HG02970 (cell line): ENCODE data around the gene GXYLT2.

Experiments
- ATAC-seq: cut with Tn5 transposase; IDR thresholded peaks from one replicate; pipeline ENCODE4 v1.9.1; 2021; ENCODE audit warnings: mild to moderate bottlenecking, moderate library complexity, moderate number of reproducible peaks; ENCODE audit not compliant: unreplicated experiment, low FRiP score

GXYLT2 gene

DNA sequence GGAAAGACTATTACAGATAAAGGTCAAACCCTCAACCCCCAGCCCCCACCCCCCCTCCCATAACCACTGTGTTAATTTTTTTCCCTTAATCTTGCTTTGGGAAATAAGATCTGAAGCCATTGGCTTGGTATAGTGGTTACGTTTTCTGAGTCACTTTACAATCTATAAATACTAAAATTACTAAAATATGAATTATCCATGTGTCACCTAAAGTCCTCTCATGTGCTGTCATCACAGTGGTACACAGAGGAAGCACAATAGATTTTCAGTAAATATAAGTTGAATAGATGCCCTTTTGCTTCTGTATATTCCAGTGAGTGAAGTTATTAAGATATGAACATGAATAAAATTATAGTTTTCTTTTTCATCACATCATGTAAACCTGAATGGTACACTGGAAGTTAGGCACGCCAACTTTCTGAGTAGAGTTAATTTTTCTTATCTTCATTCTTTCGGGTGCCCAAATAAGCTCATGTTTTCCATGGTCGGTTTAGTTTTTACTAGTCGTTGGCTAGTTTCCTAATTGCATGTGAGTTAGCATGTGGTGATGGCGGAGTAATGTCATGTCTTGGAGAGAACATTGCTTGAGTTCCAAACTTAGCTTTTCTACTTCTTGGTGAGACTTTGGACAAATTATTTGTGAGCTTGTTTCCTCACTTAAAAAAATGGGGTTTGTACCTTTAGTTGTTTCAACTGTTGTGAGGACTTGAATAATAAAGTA lies 120.3 kb downstream of the GXYLT2 start:
- no peak for ATAC-seq

DNA sequence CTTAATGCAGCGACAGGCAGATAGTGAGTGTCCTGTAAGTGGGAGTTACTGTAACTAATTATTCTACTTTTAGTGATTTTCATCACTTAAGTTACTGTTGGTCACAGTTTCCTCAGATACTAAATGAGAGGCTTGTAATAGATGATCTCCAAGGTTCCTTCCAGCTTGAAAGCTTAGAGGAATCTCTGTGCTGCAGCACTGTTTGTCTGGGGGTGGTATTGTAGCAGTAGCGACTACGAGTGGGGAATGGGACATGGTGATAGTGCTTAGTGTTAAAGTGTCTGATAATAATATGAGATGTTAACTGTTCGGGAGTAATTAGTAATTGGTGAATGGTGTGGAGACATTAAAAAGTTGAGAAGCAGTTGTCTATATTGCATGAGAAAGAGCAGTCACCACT lies 121.2 kb downstream of the GXYLT2 start:
- no peak for ATAC-seq

DNA sequence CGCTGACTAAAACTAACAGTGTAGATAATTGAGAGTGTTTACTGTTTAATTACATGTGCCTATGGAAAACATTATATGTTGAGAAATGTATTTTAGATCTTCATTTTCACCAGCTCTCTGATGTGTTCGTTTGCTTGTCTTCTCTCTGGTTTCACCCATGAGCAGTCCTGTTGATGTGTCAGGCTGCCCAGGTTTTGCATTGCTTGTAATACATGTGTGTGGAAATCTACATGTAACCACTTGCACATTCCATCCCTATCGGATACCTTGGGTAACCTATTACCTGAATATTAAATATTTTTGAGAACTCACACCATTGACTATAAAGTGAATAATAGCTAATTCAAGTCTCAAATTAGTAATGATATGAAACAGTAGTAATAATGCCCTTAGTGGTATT lies 121.9 kb downstream of the GXYLT2 start:
- ATAC-seq, result no peak

DNA sequence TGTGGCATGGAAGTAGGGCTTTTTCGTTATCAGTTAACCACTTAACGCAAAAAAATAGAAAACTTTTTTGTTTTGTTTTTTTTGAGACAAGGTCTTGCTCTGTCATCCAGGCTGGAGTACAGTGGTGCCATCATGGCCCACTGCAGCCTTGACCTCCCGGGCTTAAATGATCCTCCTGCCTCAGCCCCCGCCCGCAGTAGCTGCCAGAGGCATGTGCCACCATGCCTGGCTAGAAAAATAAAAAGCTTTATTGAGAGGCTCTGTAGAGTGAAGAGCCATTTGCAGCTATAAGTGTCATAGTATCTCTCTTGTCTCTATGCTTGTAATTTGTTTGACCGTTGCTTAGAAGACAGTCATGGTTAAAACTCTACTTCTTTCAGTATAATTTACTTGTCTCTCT lies 122.3 kb downstream of the GXYLT2 start:
- ATAC-seq, result no peak

GRCh38 chr3:73018298-73018697 lies 130.5 kb downstream of the GXYLT2 start:
- ATAC-seq, result no peak

GRCh38 chr3:73018790-73019441 lies 131.1 kb downstream of the GXYLT2 start:
- ATAC-seq, result no peak

GRCh38 chr3:73021301-73021835 lies 133.5 kb downstream of the GXYLT2 start:
- no peak for ATAC-seq

DNA sequence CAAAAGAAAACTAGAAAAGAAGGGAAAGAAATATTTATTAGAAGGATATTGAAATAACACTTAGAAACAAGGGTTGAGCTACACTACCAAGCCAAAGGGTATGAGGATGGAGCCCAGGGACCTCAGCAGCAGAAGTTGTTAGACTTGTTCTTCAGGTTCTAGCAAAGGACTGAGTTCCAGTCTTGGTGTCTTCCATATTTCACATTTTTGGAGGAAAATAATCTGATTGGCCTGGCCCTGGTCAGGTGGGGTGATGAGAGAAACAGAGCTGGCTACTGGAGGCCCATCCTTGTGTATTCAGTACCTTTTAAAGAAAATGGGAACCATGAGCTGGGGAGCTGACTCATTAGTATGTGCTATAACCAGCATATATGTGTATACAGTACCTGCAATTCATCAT lies 137.0 kb downstream of the GXYLT2 start:
- no peak for ATAC-seq

DNA sequence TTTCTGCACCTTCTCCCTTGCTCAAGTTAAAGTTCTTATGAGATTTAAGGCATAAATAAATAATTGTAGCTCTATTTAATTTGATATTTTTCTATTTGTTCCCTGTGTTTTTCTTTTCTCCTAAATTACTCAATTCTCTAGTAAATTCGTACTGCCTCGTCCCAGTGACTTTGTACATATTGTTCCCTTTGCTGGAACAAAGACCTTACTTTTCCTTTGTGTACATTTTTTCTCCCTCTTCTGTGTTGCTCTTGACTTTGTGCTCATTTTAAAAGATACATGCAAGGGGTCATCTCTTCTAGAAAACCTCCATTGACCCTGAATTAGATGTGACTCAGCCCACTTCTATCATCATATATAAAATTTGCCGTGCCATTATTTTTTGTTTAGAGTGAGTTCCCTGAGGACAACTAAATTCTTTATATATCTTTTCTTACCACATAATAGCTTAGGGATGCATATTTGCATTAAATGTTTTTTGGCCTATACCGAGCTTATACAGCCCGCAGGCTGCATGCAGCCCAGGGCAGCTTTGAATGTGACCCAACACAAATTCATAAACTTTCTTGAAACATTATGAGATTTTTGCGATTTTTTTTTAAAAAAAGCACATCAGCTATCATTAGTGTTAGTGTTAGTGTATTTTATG lies 138.4 kb downstream of the GXYLT2 start:
- ATAC-seq, result no peak
